Adrenal gland (tissue), 5 donors: ENCODE data around the gene FBLN2.

Source experiments
- POLR2A ChIP-seq, 2 donors: fragments of 450-650 bp; IDR thresholded peaks; one replicate each; pipeline ENCODE4 v1.6.1; 2017; ENCODE audit warnings: antibody characterized with exemption in 2 of 2, mild to moderate bottlenecking in 2 of 2, moderate library complexity in 1 of 2
- TF ChIP-seq, protein P1 (sequence below), 6 experiments: fragments of 450-650 bp in 4 of 6; fragments of 200-600 bp in 2 of 6; sonication (generic) in 1 of 6; IDR thresholded peaks; 1 replicate in 5 of 6; 2 replicates in 1 of 6; pipeline versions ENCODE4 v1.5.1 to v1.8.0; 2016 to 2021; ENCODE audit warnings: antibody characterized with exemption in 6 of 6, mild to moderate bottlenecking in 2 of 6, moderate library complexity in 1 of 6
- donor health status: DM: no; HTN: no; CAD: no.

GRCh38 chr3:13658681-13659080 is 109.8 kb downstream of the FBLN2 start:
- TF ChIP-seq, protein P1, sequence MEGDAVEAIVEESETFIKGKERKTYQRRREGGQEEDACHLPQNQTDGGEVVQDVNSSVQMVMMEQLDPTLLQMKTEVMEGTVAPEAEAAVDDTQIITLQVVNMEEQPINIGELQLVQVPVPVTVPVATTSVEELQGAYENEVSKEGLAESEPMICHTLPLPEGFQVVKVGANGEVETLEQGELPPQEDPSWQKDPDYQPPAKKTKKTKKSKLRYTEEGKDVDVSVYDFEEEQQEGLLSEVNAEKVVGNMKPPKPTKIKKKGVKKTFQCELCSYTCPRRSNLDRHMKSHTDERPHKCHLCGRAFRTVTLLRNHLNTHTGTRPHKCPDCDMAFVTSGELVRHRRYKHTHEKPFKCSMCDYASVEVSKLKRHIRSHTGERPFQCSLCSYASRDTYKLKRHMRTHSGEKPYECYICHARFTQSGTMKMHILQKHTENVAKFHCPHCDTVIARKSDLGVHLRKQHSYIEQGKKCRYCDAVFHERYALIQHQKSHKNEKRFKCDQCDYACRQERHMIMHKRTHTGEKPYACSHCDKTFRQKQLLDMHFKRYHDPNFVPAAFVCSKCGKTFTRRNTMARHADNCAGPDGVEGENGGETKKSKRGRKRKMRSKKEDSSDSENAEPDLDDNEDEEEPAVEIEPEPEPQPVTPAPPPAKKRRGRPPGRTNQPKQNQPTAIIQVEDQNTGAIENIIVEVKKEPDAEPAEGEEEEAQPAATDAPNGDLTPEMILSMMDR (IDR thresholded peaks at IDR 0.05) = no peak
- TF ChIP-seq POLR2A (IDR thresholded peaks at IDR 0.05) = no peak
